Fibroblast of lung (primary cell): Measurements from ENCODE around the gene SORCS2. TPM values are rescaled to one million over a fixed set of nuclear protein-coding genes. Genes with fewer than 3 reads are reported as not detected.

Experiments
- DNase-seq, 2 donors: peaks; one replicate each; pipeline versions ENCODE4 v3.0.0 to v3.0.0-alpha.2; 2010; ENCODE audit warnings: low read depth in 2 of 2
- H2AFZ ChIP-seq: 2 replicates; pipeline ENCODE4 v1.5.1; 2012; ENCODE audit warnings: low read length, control low read depth, inconsistent platforms
- H3K27ac ChIP-seq: 2 replicates; pipeline ENCODE4 v1.5.1; 2011; ENCODE audit warnings: low read length, control low read depth; ENCODE audit not compliant: insufficient read depth
- H3K27me3 ChIP-seq: 2 replicates; pipeline ENCODE4 v1.5.1; 2011; ENCODE audit warnings: mild to moderate bottlenecking, low read length; ENCODE audit not compliant: control insufficient read depth, insufficient read depth
- H3K36me3 ChIP-seq: 2 replicates; pipeline ENCODE4 v1.5.1; 2011; ENCODE audit warnings: low read length; ENCODE audit not compliant: control insufficient read depth, insufficient read depth
- H3K4me1 ChIP-seq: 2 replicates; pipeline ENCODE4 v1.5.1; 2011; ENCODE audit warnings: low read length; ENCODE audit not compliant: control insufficient read depth, insufficient read depth; ENCODE audit errors: extremely low read depth
- H3K4me2 ChIP-seq: 2 replicates; pipeline ENCODE4 v1.5.1; 2011; ENCODE audit warnings: low read length, control low read depth; ENCODE audit not compliant: insufficient read depth; ENCODE audit errors: extremely low read depth
- H3K4me3 ChIP-seq, 4 experiments: fragments of 200-600 bp in 1 of 4; sonication (generic) in 1 of 4; replicated peaks in 1 of 4; 2 replicates each; pipeline ENCODE4 v1.5.1; 2011 to 2016; ENCODE audit warnings: low read length in 4 of 4, low read depth in 3 of 4, mild to moderate bottlenecking in 3 of 4, control low read depth in 2 of 4, inconsistent platforms in 1 of 4, mixed read lengths in 1 of 4; ENCODE audit not compliant: insufficient read depth in 1 of 4; ENCODE audit errors: control extremely low read depth in 1 of 4
- H3K79me2 ChIP-seq: 2 replicates; pipeline ENCODE4 v1.5.1; 2012; ENCODE audit warnings: mild to moderate bottlenecking, low read length, inconsistent platforms; ENCODE audit not compliant: control insufficient read depth, insufficient read depth
- H3K9ac ChIP-seq: 2 replicates; pipeline ENCODE4 v1.5.1; 2011; ENCODE audit warnings: mild to moderate bottlenecking, low read length, control low read depth; ENCODE audit not compliant: insufficient read depth
- H3K9me3 ChIP-seq: 2 replicates; pipeline ENCODE4 v1.5.1; 2012; ENCODE audit warnings: low read depth, low read length; ENCODE audit not compliant: control insufficient read depth, insufficient read depth
- H4K20me1 ChIP-seq: 2 replicates; pipeline ENCODE4 v1.5.1; 2011; ENCODE audit warnings: low read length; ENCODE audit not compliant: control insufficient read depth, insufficient read depth; ENCODE audit errors: extremely low read depth
- CTCF ChIP-seq, 2 donors: IDR thresholded peaks in 1 of 2; conservative IDR thresholded peaks in 1 of 2; 1 replicate in 1 of 2; 2 replicates in 1 of 2; pipeline ENCODE4 v1.5.1; 2011 to 2012; ENCODE audit warnings: low read length in 2 of 2, control low read depth in 1 of 2, inconsistent platforms in 1 of 2, low read depth in 1 of 2, mild to moderate bottlenecking in 1 of 2
- EZH2 ChIP-seq: IDR thresholded peaks from 2 replicates; pipeline ENCODE4 v1.5.1; 2012; ENCODE audit warnings: low read length, control low read depth, mild to moderate bottlenecking; ENCODE audit errors: missing control alignments
- polyA plus RNA-seq, 2 donors: library from polyadenylated mRNA; depleted of rRNA in 1 of 2; stranded (reverse) in 1 of 2; unstranded in 1 of 2; fragments of >200 nt; gene quantifications; 2 replicates each; pipeline ENCODE4 v1.2.1, GENCODE V29; 2011 to 2012; ENCODE audit warnings: missing spikeins in 1 of 2
- total RNA-seq: library from RNA; depleted of rRNA; stranded (reverse); fragments of >200 nt; gene quantifications from 2 replicates; pipeline ENCODE4 v1.2.1, GENCODE V29; 2014

Gene SORCS2
- total and polyA plus RNA-seq, 2 donors (not counting 1 experiment from before 2014, with no cell fraction given) = 0.17 to 0.41 TPM

GRCh38 chr4:7713757-7714156 is 521.4 kb downstream of the SORCS2 start:
- no peaks in the 10 kb centered on the region for H3K4me1 ChIP-seq
- H3K9me3 ChIP-seq = no peaks in the 10 kb centered on the region
- no peaks in the 10 kb centered on the region for H4K20me1 ChIP-seq
- no peak overlapping the region for H3K4me2 ChIP-seq
- no peaks in the 10 kb centered on the region for H3K36me3 ChIP-seq
- no peak for TF ChIP-seq CTCF (conservative IDR thresholded peaks at IDR 0.05 in 1 of 2, IDR thresholded peaks at IDR 0.05 in 1 of 2; ENCODE audit: low read depth in 1 of 2, low read length in 2 of 2)
- no peak for TF ChIP-seq EZH2
- H3K27me3 ChIP-seq = no peaks in the 10 kb centered on the region
- no peak overlapping the region for H3K4me3 ChIP-seq
- no peak overlapping the region for H3K27ac ChIP-seq
- H3K79me2 ChIP-seq = no peaks in the 10 kb centered on the region
- H2AFZ ChIP-seq = no peak overlapping the region
- no peak for DNase-seq
- no peak overlapping the region for H3K9ac ChIP-seq

GRCh38 chr4:7714176-7714575 is 521.8 kb downstream of the SORCS2 start:
- no peak overlapping the region for H2AFZ ChIP-seq
- H3K79me2 ChIP-seq = no peaks in the 10 kb centered on the region
- no peak overlapping the region for H3K9ac ChIP-seq
- no peaks in the 10 kb centered on the region for H3K36me3 ChIP-seq
- H3K27ac ChIP-seq = no peak overlapping the region
- no peaks in the 10 kb centered on the region for H3K27me3 ChIP-seq
- H3K4me3 ChIP-seq = no peak overlapping the region
- no peaks in the 10 kb centered on the region for H3K9me3 ChIP-seq
- H3K4me1 ChIP-seq = no peaks in the 10 kb centered on the region
- no peaks in the 10 kb centered on the region for H4K20me1 ChIP-seq
- TF ChIP-seq EZH2 (no peak), CTCF (conservative IDR thresholded peaks at IDR 0.05 in 1 of 2, IDR thresholded peaks at IDR 0.05 in 1 of 2; ENCODE audit: low read depth in 1 of 2, low read length in 2 of 2) (no peak)
- DNase-seq = no peak
- H3K4me2 ChIP-seq = no peak overlapping the region

- Histone ChIP-seq H3K27ac (no peak overlapping the region), H3K4me3 (no peak overlapping the region), H3K9me3 (no peaks in the 10 kb centered on the region), H3K4me2 (no peak overlapping the region), H3K9ac (no peak overlapping the region), H3K27me3 (no peaks in the 10 kb centered on the region), H2AFZ (no peak overlapping the region), H3K36me3 (no peaks in the 10 kb centered on the region), H3K4me1 (no peaks in the 10 kb centered on the region), H4K20me1 (no peaks in the 10 kb centered on the region), H3K79me2 (no peaks in the 10 kb centered on the region)
- DNase-seq = no peak
- TF ChIP-seq CTCF (conservative IDR thresholded peaks at IDR 0.05 in 1 of 2, IDR thresholded peaks at IDR 0.05 in 1 of 2; ENCODE audit: low read depth in 1 of 2, low read length in 2 of 2) = no peak
- no peak for TF ChIP-seq EZH2
These were observed 522.4 kb downstream of the SORCS2 start for GRCh38 chr4:7714738-7715137.
